Activated CD4-positive, alpha-beta T cell treated with anti-CD3 and anti-CD28 coated beads for 48 hours (primary cell): ENCODE data around the gene CDKN2A.
A peak's percentile ranks its signal among the peaks of the same experiment; 100 is the strongest.
"Not testable (repeated sequence)": the region's sequence is repeated elsewhere in the genome, so short reads cannot be mapped to it uniquely, and the experiment has no call there.

Experiments used
- DNase-seq: peaks from one replicate; pipeline ENCODE4 v3.0.0-alpha.2; 2020

The CDKN2A gene

DNA sequence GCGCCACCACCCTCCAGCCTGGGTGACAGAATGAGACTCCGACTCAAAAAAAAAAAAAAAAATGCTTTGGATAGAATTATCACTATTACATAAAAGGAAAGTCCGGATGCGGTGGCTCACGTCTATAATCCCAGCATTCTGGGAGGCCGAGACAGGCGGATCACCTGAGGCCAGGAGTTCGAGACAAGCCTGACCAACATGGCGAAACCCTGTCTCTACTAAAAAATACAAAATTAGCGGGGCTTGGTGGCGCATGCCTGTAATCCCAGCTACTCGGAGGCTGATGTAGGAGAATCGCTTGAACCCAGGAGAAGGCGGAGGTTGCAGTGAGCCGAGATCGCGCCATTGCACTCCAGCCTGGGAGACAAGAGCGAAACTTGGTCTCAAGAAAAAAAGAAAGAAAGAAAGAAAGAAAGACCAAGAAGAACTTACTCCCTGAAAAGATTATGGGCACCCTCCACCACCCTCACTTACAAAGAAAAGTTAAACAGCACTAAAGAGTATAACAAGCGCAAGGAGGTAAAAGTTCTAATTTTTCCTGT is 17.8 kb downstream of the CDKN2A start:
- no peak for DNase-seq

GRCh38 chr9:21974722-21975409 is 19.3 kb downstream of the CDKN2A start:
- peak; percentile 57 for DNase-seq

DNA sequence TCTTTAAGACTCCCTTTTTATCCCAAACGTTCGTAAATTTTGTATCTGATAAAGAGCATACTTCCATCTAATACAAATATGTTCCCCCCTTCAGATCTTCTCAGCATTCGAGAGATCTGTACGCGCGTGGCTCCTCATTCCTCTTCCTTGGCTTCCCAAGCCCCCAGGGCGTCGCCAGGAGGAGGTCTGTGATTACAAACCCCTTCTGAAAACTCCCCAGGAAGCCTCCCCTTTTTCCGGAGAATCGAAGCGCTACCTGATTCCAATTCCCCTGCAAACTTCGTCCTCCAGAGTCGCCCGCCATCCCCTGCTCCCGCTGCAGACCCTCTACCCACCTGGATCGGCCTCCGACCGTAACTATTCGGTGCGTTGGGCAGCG is 19.9 kb downstream of the CDKN2A start:
- DNase-seq, result no peak

GRCh38 chr9:21972361-21972760 is 21.8 kb downstream of the CDKN2A start:
- DNase-seq, result no peak

DNA sequence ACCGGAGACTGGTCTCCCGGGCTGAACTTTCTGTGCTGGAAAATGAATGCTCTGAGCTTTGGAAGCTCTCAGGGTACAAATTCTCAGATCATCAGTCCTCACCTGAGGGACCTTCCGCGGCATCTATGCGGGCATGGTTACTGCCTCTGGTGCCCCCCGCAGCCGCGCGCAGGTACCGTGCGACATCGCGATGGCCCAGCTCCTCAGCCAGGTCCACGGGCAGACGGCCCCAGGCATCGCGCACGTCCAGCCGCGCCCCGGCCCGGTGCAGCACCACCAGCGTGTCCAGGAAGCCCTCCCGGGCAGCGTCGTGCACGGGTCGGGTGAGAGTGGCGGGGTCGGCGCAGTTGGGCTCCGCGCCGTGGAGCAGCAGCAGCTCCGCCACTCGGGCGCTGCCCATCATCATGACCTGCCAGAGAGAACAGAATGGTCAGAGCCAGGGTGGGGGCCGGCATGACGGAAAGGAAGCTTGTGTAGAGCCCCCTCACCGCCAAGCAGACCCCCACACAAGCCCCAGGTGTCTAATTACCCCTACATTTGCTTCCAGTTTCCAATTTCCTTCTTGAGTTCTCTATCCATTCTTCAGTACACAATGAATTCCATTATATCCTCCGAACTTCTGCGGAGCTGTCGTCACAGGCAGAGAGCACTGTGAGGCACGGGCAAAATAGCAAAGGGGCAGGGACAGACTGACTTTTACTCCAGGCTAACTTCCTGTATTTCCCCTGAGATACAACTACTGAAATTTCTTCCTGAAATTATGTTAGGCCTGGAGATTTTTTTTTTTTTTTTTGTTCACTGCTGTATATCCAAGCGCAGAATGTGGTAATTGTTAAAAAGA is 23.2 kb downstream of the CDKN2A start:
- no peak for DNase-seq

GRCh38 chr9:21969951-21970799 is 24.0 kb downstream of the CDKN2A start:
- DNase-seq, result no peak

DNA sequence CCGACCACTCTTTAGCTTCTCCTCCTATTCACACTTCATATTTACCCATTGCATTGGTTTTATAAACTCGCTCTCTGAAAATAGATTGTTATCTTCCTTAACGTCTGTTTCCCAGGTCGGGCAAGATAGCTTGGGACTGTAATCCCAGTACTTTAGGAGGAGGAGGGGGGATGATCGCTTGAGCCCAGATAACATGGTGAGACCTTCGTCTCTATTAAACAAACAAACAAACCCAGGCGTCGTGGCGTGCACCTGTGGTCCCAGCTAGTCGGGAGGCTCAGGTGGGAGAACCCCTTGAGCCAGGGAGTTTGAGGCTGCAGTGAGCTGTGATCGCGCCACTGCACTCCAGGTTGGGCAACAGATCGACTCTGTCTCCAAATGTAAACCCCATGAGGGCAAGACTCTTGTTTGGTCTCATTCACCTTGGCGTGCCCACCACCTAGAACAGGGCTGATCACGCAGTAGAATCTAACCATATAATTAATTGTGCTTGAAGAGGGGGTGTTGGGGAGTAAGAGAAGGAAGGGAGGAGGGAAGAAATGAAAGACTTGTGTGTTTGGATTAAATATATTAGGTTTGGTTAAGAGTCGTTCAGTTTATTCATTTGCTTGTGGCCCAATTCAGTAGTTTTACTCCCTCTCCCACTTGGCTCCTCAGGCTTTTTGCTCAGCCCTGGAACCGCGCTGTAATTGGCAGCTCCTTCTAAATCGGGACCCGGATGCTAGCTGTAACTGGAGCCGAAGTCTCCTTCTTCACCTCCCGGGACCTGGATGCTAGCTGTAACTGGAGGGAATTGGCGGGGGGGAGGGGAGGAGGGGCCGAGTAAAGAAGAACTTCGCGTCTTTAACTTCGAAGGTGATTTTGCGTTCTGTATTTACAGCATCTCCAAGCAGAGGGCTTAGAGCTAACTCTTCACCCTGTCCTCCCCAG is 24.9 kb downstream of the CDKN2A start:
- DNase-seq, result no peak

DNA sequence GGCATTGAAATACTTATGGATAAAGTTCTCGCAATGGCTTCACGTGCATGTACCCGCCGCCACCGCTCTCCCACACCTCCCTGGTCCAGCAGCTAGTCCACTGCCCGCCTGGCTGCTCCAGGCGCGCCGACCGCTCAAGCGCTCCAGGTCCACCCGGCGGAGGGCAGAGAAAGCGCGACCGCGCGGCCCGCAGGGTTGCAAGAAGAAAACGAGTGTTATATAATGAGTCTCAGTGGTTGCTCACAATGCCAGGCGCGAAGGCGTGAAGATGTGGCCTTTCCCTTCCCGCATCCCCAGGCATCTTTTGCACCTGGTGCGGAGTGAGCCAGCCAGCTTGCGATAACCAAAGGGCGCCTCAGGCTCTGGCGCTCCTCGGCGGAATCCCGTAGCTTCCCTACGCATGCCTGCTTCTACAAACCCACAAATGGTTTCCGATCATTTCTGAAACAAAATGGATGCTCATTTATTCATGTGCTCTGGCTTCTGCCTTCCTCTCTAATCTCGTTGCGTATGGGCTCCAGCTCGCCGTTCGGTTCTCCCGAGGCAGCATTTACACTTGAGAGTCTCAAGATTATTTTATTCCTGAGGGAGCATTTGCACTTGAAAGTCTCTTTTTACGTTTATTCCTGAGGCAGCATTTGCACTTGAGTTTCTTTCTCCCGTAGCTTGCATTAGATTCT is 25.7 kb downstream of the CDKN2A start:
- DNase-seq, result peak; percentile 12

DNA sequence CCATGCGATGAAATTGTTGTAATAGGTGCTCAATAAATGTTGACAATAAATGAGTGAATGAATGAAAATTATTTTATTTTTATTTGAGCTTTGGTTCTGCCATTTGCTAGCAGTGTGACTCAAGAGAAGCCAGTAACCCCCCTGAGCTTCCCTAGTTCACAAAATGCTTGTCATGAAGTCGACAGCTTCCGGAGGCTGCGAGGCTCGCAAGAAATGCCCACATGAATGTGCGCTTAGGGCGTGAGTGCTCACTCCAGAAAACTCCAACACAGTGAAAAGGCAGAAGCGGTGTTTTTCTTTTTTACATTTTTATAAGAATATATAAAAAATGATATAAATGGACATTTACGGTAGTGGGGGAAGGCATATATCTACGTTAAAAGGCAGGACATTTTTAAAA is 26.5 kb downstream of the CDKN2A start:
- DNase-seq, result no peak

DNA sequence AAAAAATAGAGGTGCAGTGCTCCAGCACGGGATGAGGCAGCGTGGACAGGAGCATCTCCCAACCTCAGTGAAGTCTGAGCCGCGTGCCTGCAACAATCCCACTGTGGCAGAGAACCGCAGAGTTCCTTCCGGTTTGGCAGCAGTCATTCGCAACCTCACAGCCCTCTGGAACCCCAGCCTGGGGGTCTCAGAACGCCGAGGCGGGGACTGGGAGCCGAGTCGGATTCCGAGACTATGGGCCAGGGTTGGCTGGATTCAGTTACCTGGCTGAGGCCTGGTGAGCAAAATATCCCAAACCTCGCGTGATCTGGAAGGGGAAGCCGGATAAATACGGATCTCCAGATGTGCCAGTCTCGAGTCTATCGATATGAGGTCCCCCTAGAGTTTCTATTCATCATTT is 27.0 kb downstream of the CDKN2A start:
- no peak for DNase-seq

GRCh38 chr9:21966140-21966851 is 27.9 kb downstream of the CDKN2A start:
- DNase-seq, result no peak

- DNase-seq, result peak; percentile 69
Measured at GRCh38 chr9:21965401-21965951, 28.7 kb downstream of the CDKN2A start.

GRCh38 chr9:21964925-21965385 is 29.2 kb downstream of the CDKN2A start:
- DNase-seq, result peak; percentile 61

DNA sequence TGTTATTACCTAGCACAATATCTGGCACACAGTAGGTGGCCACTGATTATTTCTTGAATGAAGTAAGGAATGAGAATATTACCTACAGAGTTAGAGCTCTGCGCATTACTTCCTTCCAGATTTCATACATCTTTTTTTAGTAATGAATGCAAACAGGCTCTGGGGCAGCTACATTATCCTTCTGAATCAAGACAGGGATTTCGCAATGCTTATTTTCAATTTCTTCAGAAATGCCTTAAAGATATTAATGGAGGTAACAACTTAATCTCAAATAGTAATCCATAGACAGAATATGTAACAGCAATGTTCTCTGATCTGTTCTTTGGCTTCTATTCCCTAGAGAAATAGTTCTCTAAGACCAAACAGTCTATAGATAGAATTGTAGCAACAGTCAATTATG is 32.6 kb downstream of the CDKN2A start:
- DNase-seq, result no peak

DNA sequence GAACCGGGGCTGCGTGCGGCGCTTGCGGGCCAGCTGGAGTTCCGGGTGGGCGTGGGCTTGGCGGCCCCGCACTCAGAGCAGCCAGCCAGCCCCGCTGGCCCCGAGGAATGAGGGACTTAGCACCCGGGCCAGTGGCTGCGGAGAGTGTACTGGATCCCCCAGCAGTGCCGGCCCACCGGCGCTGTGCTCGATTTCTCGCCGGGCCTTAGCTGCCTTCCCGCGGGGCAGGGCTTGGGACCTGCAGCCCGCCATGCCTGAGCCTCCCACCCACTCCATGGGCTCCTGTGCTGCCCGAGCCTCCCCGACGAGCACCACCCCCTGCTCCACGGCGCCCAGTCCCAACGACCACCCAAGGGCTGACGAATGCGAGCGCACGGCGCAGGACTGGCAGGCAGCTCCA is 34.9 kb downstream of the CDKN2A start:
- not testable (repeated sequence) for DNase-seq

- DNase-seq, result no peak
Measured at GRCh38 chr9:21958833-21959232, 35.4 kb downstream of the CDKN2A start.

DNA sequence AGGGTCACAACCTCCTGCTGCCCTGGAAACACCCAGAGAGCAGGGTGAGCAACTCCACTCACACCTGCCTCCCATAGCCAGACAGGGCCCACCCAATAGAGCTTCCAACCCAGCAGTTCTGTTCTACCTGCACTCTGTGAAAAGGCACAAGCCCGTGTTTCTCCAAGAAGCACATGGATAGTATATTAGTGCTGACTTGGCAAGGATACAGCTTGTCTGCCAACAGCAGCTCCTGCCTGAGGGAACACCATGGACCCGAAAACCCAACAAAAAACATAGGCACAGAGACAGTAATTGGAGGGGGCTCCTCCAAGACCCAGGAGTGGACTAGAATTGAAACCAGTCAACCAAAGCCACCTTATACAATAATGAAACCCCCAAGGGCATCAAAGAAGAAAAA is 48.6 kb downstream of the CDKN2A start:
- DNase-seq, result no peak

GRCh38 chr9:21943464-21943863 is 50.7 kb downstream of the CDKN2A start:
- DNase-seq, result no peak

GRCh38 chr9:21941337-21941995 is 52.7 kb downstream of the CDKN2A start:
- no peak for DNase-seq

DNA sequence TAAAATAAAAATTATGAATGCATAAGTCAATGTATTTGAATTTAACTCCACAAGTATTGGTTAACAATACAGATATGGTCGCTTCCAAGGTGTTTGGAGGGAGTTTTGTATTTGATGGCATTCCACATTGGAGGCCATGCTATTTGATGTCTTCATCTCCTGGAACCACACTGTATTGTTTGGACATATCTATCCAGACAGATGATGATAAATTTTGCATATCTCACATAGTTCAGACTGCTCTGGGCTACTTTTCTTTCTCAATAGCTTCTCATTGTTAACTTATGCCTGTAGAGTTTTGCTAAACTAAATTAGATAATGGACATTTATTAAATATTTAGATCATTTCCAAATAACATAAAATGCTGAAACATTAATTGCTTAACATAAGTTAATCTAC is 58.0 kb downstream of the CDKN2A start:
- no peak for DNase-seq
